KMS-11 (cell line): ENCODE measurements around the gene PLEKHG3.

Source experiments
- H2AFZ ChIP-seq: fragments of 200-600 bp; sonication (generic); 2 replicates; pipeline ENCODE4 v1.6.1; 2016; ENCODE audit warnings: antibody characterized with exemption, mixed run types, low read depth
- H3K27ac ChIP-seq: fragments of 200-600 bp; sonication (generic); 2 replicates; pipeline ENCODE4 v1.6.1; 2016; ENCODE audit warnings: mild to moderate bottlenecking, mixed run types
- H3K27me3 ChIP-seq: fragments of 200-600 bp; sonication (generic); 2 replicates; pipeline ENCODE4 v1.6.1; 2017; ENCODE audit warnings: mild to moderate bottlenecking, low read depth, mixed run types, moderate library complexity; ENCODE audit not compliant: insufficient read depth
- H3K36me3 ChIP-seq: fragments of 200-600 bp; sonication (generic); 2 replicates; pipeline ENCODE4 v1.6.1; 2017; ENCODE audit warnings: mild to moderate bottlenecking, mixed run types; ENCODE audit not compliant: insufficient read depth
- H3K4me1 ChIP-seq: fragments of 200-600 bp; sonication (generic); 2 replicates; pipeline ENCODE4 v1.6.1; 2016; ENCODE audit warnings: mild to moderate bottlenecking, low read depth, mixed run types; ENCODE audit not compliant: poor library complexity, severe bottlenecking
- H3K4me2 ChIP-seq: fragments of 200-600 bp; sonication (generic); 2 replicates; pipeline ENCODE4 v1.7.0; 2016; ENCODE audit warnings: mild to moderate bottlenecking, mixed run types
- H3K4me3 ChIP-seq: fragments of 200-600 bp; sonication (generic); IDR thresholded peaks from 2 replicates; pipeline ENCODE4 v1.6.1; 2017; ENCODE audit warnings: low read depth, low read length, mixed read lengths; ENCODE audit not compliant: insufficient read depth
- H3K79me2 ChIP-seq: fragments of 200-600 bp; sonication (generic); 2 replicates; pipeline ENCODE4 v1.6.1; 2016; ENCODE audit warnings: low read depth, mixed run types; ENCODE audit not compliant: insufficient read depth
- H3K9ac ChIP-seq: fragments of 200-600 bp; sonication (generic); 2 replicates; pipeline ENCODE4 v1.6.1; 2016; ENCODE audit warnings: mild to moderate bottlenecking, mixed run types
- H4K20me1 ChIP-seq: fragments of 200-600 bp; sonication (generic); 2 replicates; pipeline ENCODE4 v1.6.1; 2016; ENCODE audit warnings: mild to moderate bottlenecking, mixed run types; ENCODE audit not compliant: insufficient read depth
- CTCF ChIP-seq: fragments of 200-600 bp; sonication (generic); conservative IDR thresholded peaks from 2 replicates; pipeline ENCODE4 v1.6.1; 2017; ENCODE audit warnings: low read depth, mild to moderate bottlenecking, antibody characterized with exemption, low read length, moderate library complexity, mixed read lengths

The PLEKHG3 gene

GRCh38 chr14:64708148-64709004 is 4.2 kb downstream of the PLEKHG3 start:
- Histone ChIP-seq H3K9ac (no peak overlapping the region), H3K4me1 (no peaks in the 10 kb centered on the region), H3K27me3 (no peaks in the 10 kb centered on the region), H4K20me1 (no peaks in the 10 kb centered on the region), H3K36me3 (no peaks in the 10 kb centered on the region), H3K4me3 (no peak overlapping the region), H3K4me2 (no peak overlapping the region), H2AFZ (no peak overlapping the region), H3K27ac (no peak overlapping the region), H3K79me2 (no peaks in the 10 kb centered on the region)
- TF ChIP-seq CTCF, result no peak

GRCh38 chr14:64709126-64709525 is 4.9 kb downstream of the PLEKHG3 start:
- Histone ChIP-seq H3K4me2 (no peak overlapping the region), H3K79me2 (no peaks in the 10 kb centered on the region), H3K4me3 (no peak overlapping the region), H3K9ac (no peak overlapping the region), H2AFZ (no peak overlapping the region), H3K36me3 (no peaks in the 10 kb centered on the region), H3K4me1 (no peaks in the 10 kb centered on the region), H3K27me3 (no peaks in the 10 kb centered on the region), H3K27ac (no peak overlapping the region), H4K20me1 (no peaks in the 10 kb centered on the region)
- no peak for TF ChIP-seq CTCF

- no peaks in the 10 kb centered on the region for H3K4me1 ChIP-seq
- H3K4me3 ChIP-seq, result no peak overlapping the region
- H3K79me2 ChIP-seq, result no peaks in the 10 kb centered on the region
- TF ChIP-seq CTCF, result no peak
- H4K20me1 ChIP-seq, result no peaks in the 10 kb centered on the region
- no peak overlapping the region for H2AFZ ChIP-seq
- no peaks in the 10 kb centered on the region for H3K36me3 ChIP-seq
- H3K9ac ChIP-seq, result no peak overlapping the region
- H3K27ac ChIP-seq, result no peak overlapping the region
- no peak overlapping the region for H3K4me2 ChIP-seq
- H3K27me3 ChIP-seq, result no peaks in the 10 kb centered on the region
Measured at GRCh38 chr14:64711039-64711438, 6.8 kb downstream of the PLEKHG3 start.

- no peaks in the 10 kb centered on the region for H3K4me1 ChIP-seq
- H3K27me3 ChIP-seq, result no peaks in the 10 kb centered on the region
- H3K4me2 ChIP-seq, result no peak overlapping the region
- no peak overlapping the region for H2AFZ ChIP-seq
- no peak overlapping the region for H3K4me3 ChIP-seq
- H3K27ac ChIP-seq, result no peak overlapping the region
- no peak overlapping the region for H3K9ac ChIP-seq
- no peaks in the 10 kb centered on the region for H3K36me3 ChIP-seq
- no peak for TF ChIP-seq CTCF
- no peaks in the 10 kb centered on the region for H4K20me1 ChIP-seq
- H3K79me2 ChIP-seq, result no peaks in the 10 kb centered on the region
Measured at GRCh38 chr14:64713677-64714076, 9.5 kb downstream of the PLEKHG3 start.
